Measurements from ENCODE around the gene ADAMTS1. TPM values are rescaled to one million over a fixed set of nuclear protein-coding genes. Genes with fewer than 3 reads are reported as not detected.

Gene ADAMTS1
- total and polyA plus RNA-seq, 7 experiments from 2014 or later = 0.48 to 7.6 (median 0.71) TPM; not detected in 2

GRCh38 chr21:26835027-26835713, 10.0 kb downstream of the ADAMTS1 start:
- no peak overlapping the region for H3K4me3 ChIP-seq (ENCODE audit: low read length)
- no peaks in the 10 kb centered on the region for H3K27me3 ChIP-seq (ENCODE audit: control insufficient read depth in 2 of 2, insufficient read depth in 2 of 2, low read length in 2 of 2)
- H3K27ac ChIP-seq (ENCODE audit: low read depth, low read length) = no peak overlapping the region
- ChIA-PET POLR2A (no interaction called here), CTCF (no interaction called here)
- no peaks in the 10 kb centered on the region for H3K36me3 ChIP-seq (ENCODE audit: control insufficient read depth in 2 of 3, insufficient read depth in 3 of 3, low read length in 3 of 3)
- peaks cover 0 to 16% (median 0%) of the 10 kb centered on the region in 5 donors for H3K36me3 Mint-ChIP-seq
- no peaks in the 10 kb centered on the region for H3K9me3 ChIP-seq (ENCODE audit: control insufficient read depth in 2 of 3, low read length in 3 of 3)
- no peaks in the 10 kb centered on the region for H3K4me1 ChIP-seq (ENCODE audit: control insufficient read depth in 2 of 2, insufficient read depth in 2 of 2, low read length in 2 of 2)
- H3K4me1 Mint-ChIP-seq = peaks cover 0 to 49% (median 25%) of the 10 kb centered on the region in 7 donors
- peak overlapping the region in 5 of 10 donors; percentile 8 to 68 (median 47) for H3K4me3 Mint-ChIP-seq
- peak overlapping the region in 3 of 9 donors; percentile 26 to 61 (median 29) for H3K27ac Mint-ChIP-seq
- H3K27me3 Mint-ChIP-seq = peaks cover 8 to 56% (median 36%) of the 10 kb centered on the region in 5 donors
- ATAC-seq (no peak), DNase-seq (no peak)
- peaks cover 0 to 2% (median 0%) of the 10 kb centered on the region in 11 donors for H3K9me3 Mint-ChIP-seq
- intact Hi-C loops (cut with micrococcal nuclease) = loop anchor here in 1 of 2 donors (1.0 kb wide), 1 partner anchor 8 kb away; no protein-coding TSS in a partner anchor

- ChIA-PET CTCF (interaction anchor here (0.6 kb wide), 1 partner anchor 998 kb away, joined by 3 read pairs; no protein-coding TSS in a partner anchor), POLR2A (no interaction called here)
- Histone ChIP-seq H3K4me1 (ENCODE audit: control insufficient read depth in 2 of 2, insufficient read depth in 2 of 2, low read length in 2 of 2) (no peaks in the 10 kb centered on the region), H3K36me3 (ENCODE audit: control insufficient read depth in 2 of 3, insufficient read depth in 3 of 3, low read length in 3 of 3) (no peaks in the 10 kb centered on the region), H3K27ac (ENCODE audit: low read depth, low read length) (no peak overlapping the region), H3K9me3 (ENCODE audit: control insufficient read depth in 2 of 3, low read length in 3 of 3) (no peaks in the 10 kb centered on the region), H3K27me3 (ENCODE audit: control insufficient read depth in 2 of 2, insufficient read depth in 2 of 2, low read length in 2 of 2) (no peaks in the 10 kb centered on the region), H3K4me3 (ENCODE audit: low read length) (no peak overlapping the region)
- ATAC-seq = no peak
- H3K4me1 Mint-ChIP-seq = peaks cover 0 to 45% (median 19%) of the 10 kb centered on the region in 7 donors
- H3K36me3 Mint-ChIP-seq = peaks cover 0 to 12% (median 0%) of the 10 kb centered on the region in 5 donors
- DNase-seq = peak in 2 of 9 donors; percentile 4 to 9
- peak overlapping the region in 3 of 9 donors; percentile 19 to 30 (median 24) for H3K27ac Mint-ChIP-seq
- peak overlapping the region in 3 of 10 donors; percentile 17 to 45 (median 42) for H3K4me3 Mint-ChIP-seq
- peaks cover 0 to 2% (median 0%) of the 10 kb centered on the region in 11 donors for H3K9me3 Mint-ChIP-seq
- H3K27me3 Mint-ChIP-seq = peaks cover 5 to 48% (median 31%) of the 10 kb centered on the region in 5 donors
- intact Hi-C loops (cut with micrococcal nuclease) = no loop called here
Observed at GRCh38 chr21:26834181-26834905, 10.9 kb downstream of the ADAMTS1 start.

GRCh38 chr21:26833460-26833939, 11.7 kb downstream of the ADAMTS1 start:
- intact Hi-C loops (cut with micrococcal nuclease) = no loop called here

GRCh38 chr21:26833011-26833410, 12.2 kb downstream of the ADAMTS1 start:
- intact Hi-C loops (cut with micrococcal nuclease) = no loop called here
- no peak for ATAC-seq
- H3K4me1 ChIP-seq (ENCODE audit: control insufficient read depth in 2 of 2, insufficient read depth in 2 of 2, low read length in 2 of 2) = no peaks in the 10 kb centered on the region
- peaks cover 0 to 42% (median 19%) of the 10 kb centered on the region in 7 donors for H3K4me1 Mint-ChIP-seq
- DNase-seq = no peak
- no peaks in the 10 kb centered on the region for H3K36me3 ChIP-seq (ENCODE audit: control insufficient read depth in 2 of 3, insufficient read depth in 3 of 3, low read length in 3 of 3)
- H3K27me3 Mint-ChIP-seq = peaks cover 2 to 35% (median 25%) of the 10 kb centered on the region in 5 donors
- CTCF ChIA-PET = no interaction called here
- no peak overlapping the region for H3K4me3 ChIP-seq (ENCODE audit: low read length)
- H3K9me3 Mint-ChIP-seq = peaks cover 0 to 2% (median 0%) of the 10 kb centered on the region in 11 donors
- H3K27ac ChIP-seq (ENCODE audit: low read depth, low read length) = no peak overlapping the region
- H3K36me3 Mint-ChIP-seq = peaks cover 0 to 9% (median 0%) of the 10 kb centered on the region in 5 donors
- peak overlapping the region in 1 of 10 donors; percentile 29 for H3K4me3 Mint-ChIP-seq
- POLR2A ChIA-PET = no interaction called here
- peak overlapping the region in 1 of 9 donors; percentile 76 for H3K27ac Mint-ChIP-seq
- H3K9me3 ChIP-seq (ENCODE audit: control insufficient read depth in 2 of 3, low read length in 3 of 3) = no peaks in the 10 kb centered on the region
- H3K27me3 ChIP-seq (ENCODE audit: control insufficient read depth in 2 of 2, insufficient read depth in 2 of 2, low read length in 2 of 2) = no peaks in the 10 kb centered on the region

More at GRCh38 chr21:26833460-26833939, 11.7 kb downstream of the ADAMTS1 start:
- H3K4me1 ChIP-seq (ENCODE audit: control insufficient read depth in 2 of 2, insufficient read depth in 2 of 2, low read length in 2 of 2) = no peaks in the 10 kb centered on the region
- no peaks in the 10 kb centered on the region for H3K36me3 ChIP-seq (ENCODE audit: control insufficient read depth in 2 of 3, insufficient read depth in 3 of 3, low read length in 3 of 3)
- peaks cover 2 to 40% (median 27%) of the 10 kb centered on the region in 5 donors for H3K27me3 Mint-ChIP-seq
- POLR2A ChIA-PET = no interaction called here
- DNase-seq (no peak), ATAC-seq (no peak)
- CTCF ChIA-PET = no interaction called here
- peak overlapping the region in 2 of 10 donors; percentile 3 to 28 for H3K4me3 Mint-ChIP-seq
- peaks cover 0 to 42% (median 19%) of the 10 kb centered on the region in 7 donors for H3K4me1 Mint-ChIP-seq
- H3K27ac ChIP-seq (ENCODE audit: low read depth, low read length) = no peak overlapping the region
- H3K27me3 ChIP-seq (ENCODE audit: control insufficient read depth in 2 of 2, insufficient read depth in 2 of 2, low read length in 2 of 2) = no peaks in the 10 kb centered on the region
- H3K4me3 ChIP-seq (ENCODE audit: low read length) = no peak overlapping the region
- peaks cover 0 to 2% (median 0%) of the 10 kb centered on the region in 11 donors for H3K9me3 Mint-ChIP-seq
- peak overlapping the region in 3 of 9 donors; percentile 26 to 64 (median 30) for H3K27ac Mint-ChIP-seq
- peaks cover 0 to 11% (median 0%) of the 10 kb centered on the region in 5 donors for H3K36me3 Mint-ChIP-seq
- no peaks in the 10 kb centered on the region for H3K9me3 ChIP-seq (ENCODE audit: control insufficient read depth in 2 of 3, low read length in 3 of 3)

GRCh38 chr21:26832546-26832945, 12.7 kb downstream of the ADAMTS1 start:
- ChIA-PET POLR2A (no interaction called here), CTCF (no interaction called here)
- Mint-ChIP-seq H3K4me3 (peak overlapping the region in 1 of 10 donors; percentile 29), H3K27me3 (peaks cover 2 to 31% (median 24%) of the 10 kb centered on the region in 5 donors), H3K9me3 (peaks cover 0 to 2% (median 0%) of the 10 kb centered on the region in 11 donors), H3K36me3 (peaks cover 0 to 8% (median 0%) of the 10 kb centered on the region in 5 donors), H3K4me1 (peaks cover 0 to 42% (median 19%) of the 10 kb centered on the region in 7 donors), H3K27ac (peak overlapping the region in 1 of 9 donors; percentile 76)
- ATAC-seq = no peak
- Histone ChIP-seq H3K27ac (ENCODE audit: low read depth, low read length) (no peak overlapping the region), H3K27me3 (ENCODE audit: control insufficient read depth in 2 of 2, insufficient read depth in 2 of 2, low read length in 2 of 2) (no peaks in the 10 kb centered on the region), H3K4me1 (ENCODE audit: control insufficient read depth in 2 of 2, insufficient read depth in 2 of 2, low read length in 2 of 2) (no peaks in the 10 kb centered on the region), H3K4me3 (ENCODE audit: low read length) (no peak overlapping the region), H3K36me3 (ENCODE audit: control insufficient read depth in 2 of 3, insufficient read depth in 3 of 3, low read length in 3 of 3) (no peaks in the 10 kb centered on the region), H3K9me3 (ENCODE audit: control insufficient read depth in 2 of 3, low read length in 3 of 3) (no peaks in the 10 kb centered on the region)
- intact Hi-C loops (cut with micrococcal nuclease) = no loop called here
- DNase-seq = no peak

GRCh38 chr21:26826801-26827200, 18.4 kb downstream of the ADAMTS1 start:
- Mint-ChIP-seq H3K4me3 (no peak overlapping the region), H3K9me3 (peaks cover 0 to 8% (median 2%) of the 10 kb centered on the region in 11 donors), H3K27ac (no peak overlapping the region), H3K27me3 (peaks cover 4 to 31% (median 17%) of the 10 kb centered on the region in 5 donors), H3K4me1 (peaks cover 0 to 10% (median 0%) of the 10 kb centered on the region in 7 donors), H3K36me3 (peaks cover 0 to 4% (median 0%) of the 10 kb centered on the region in 5 donors)
- intact Hi-C loops (cut with micrococcal nuclease) = no loop called here
- DNase-seq (no peak), ATAC-seq (no peak)
- Histone ChIP-seq H3K27me3 (ENCODE audit: control insufficient read depth in 2 of 2, insufficient read depth in 2 of 2, low read length in 2 of 2) (no peaks in the 10 kb centered on the region), H3K4me3 (ENCODE audit: low read length) (no peak overlapping the region), H3K4me1 (ENCODE audit: control insufficient read depth in 2 of 2, insufficient read depth in 2 of 2, low read length in 2 of 2) (no peaks in the 10 kb centered on the region), H3K36me3 (ENCODE audit: control insufficient read depth in 2 of 3, insufficient read depth in 3 of 3, low read length in 3 of 3) (no peaks in the 10 kb centered on the region), H3K27ac (ENCODE audit: low read depth, low read length) (no peak overlapping the region), H3K9me3 (ENCODE audit: control insufficient read depth in 2 of 3, low read length in 3 of 3) (no peaks in the 10 kb centered on the region)
- ChIA-PET POLR2A (no interaction called here), CTCF (no interaction called here)

Data from naive thymus-derived CD4-positive, alpha-beta T cell (primary cell).